ENCODE results near the gene AP5S1. TPM values are rescaled to one million over a fixed set of nuclear protein-coding genes. Genes with fewer than 3 reads are reported as not detected.

Gene AP5S1
- polyA plus RNA-seq, 1 donor from 2014 or later, result 11.3 TPM

GRCh38 chr20:3875378-3875974 lies 55.1 kb downstream of the AP5S1 start:
- H3K4me2 ChIP-seq (ENCODE audit: low read length), result no peak overlapping the region
- H3K4me3 ChIP-seq (ENCODE audit: low read length), result no peak overlapping the region
- no peak overlapping the region for H2AFZ ChIP-seq (ENCODE audit: low read depth, low read length)
- no peaks in the 10 kb centered on the region for H3K36me3 ChIP-seq (ENCODE audit: insufficient read depth, low read length)
- H4K20me1 ChIP-seq (ENCODE audit: insufficient read depth), result no peaks in the 10 kb centered on the region
- no peak overlapping the region for H3K9ac ChIP-seq (ENCODE audit: low read length)
- no peaks in the 10 kb centered on the region for H3K27me3 ChIP-seq (ENCODE audit: insufficient read depth, low read depth, low read length)
- H3F3A ChIP-seq (ENCODE audit: insufficient read depth, low read length, poor library complexity, severe bottlenecking), result no peaks in the 10 kb centered on the region
- no peaks in the 10 kb centered on the region for H3K9me3 ChIP-seq (ENCODE audit: low read length)
- no peak for TF ChIP-seq EZH2 (IDR thresholded peaks at IDR 0.05; ENCODE audit: borderline replicate concordance, insufficient read depth, low read length, poor library complexity, severe bottlenecking)
- H3K27ac ChIP-seq (ENCODE audit: low read length), result no peak overlapping the region
- no peaks in the 10 kb centered on the region for H3K79me2 ChIP-seq (replicated peaks; ENCODE audit: insufficient read depth, low read length)
- H3K9me2 ChIP-seq (ENCODE audit: insufficient read depth, low read length), result no peaks in the 10 kb centered on the region

- no peak overlapping the region for H3K4me2 ChIP-seq (ENCODE audit: low read length)
These were observed 55.7 kb downstream of the AP5S1 start for GRCh38 chr20:3876000-3876399.

More at GRCh38 chr20:3876000-3876399, 55.7 kb downstream of the AP5S1 start:
- Histone ChIP-seq H3K4me3 (ENCODE audit: low read length) (no peak overlapping the region), H3K9me3 (ENCODE audit: low read length) (no peaks in the 10 kb centered on the region), H3K79me2 (replicated peaks; ENCODE audit: insufficient read depth, low read length) (no peaks in the 10 kb centered on the region), H3K9me2 (ENCODE audit: insufficient read depth, low read length) (no peaks in the 10 kb centered on the region), H2AFZ (ENCODE audit: low read depth, low read length) (no peak overlapping the region), H3K36me3 (ENCODE audit: insufficient read depth, low read length) (no peaks in the 10 kb centered on the region), H3K27me3 (ENCODE audit: insufficient read depth, low read depth, low read length) (no peaks in the 10 kb centered on the region), H3K27ac (ENCODE audit: low read length) (no peak overlapping the region), H3F3A (ENCODE audit: insufficient read depth, low read length, poor library complexity, severe bottlenecking) (no peaks in the 10 kb centered on the region), H3K9ac (ENCODE audit: low read length) (no peak overlapping the region), H4K20me1 (ENCODE audit: insufficient read depth) (no peaks in the 10 kb centered on the region)
- no peak for TF ChIP-seq TAF1 (IDR thresholded peaks at IDR 0.05; ENCODE audit: low read depth)
- no peak for TF ChIP-seq CTCF (IDR thresholded peaks at IDR 0.05; ENCODE audit: poor library complexity, severe bottlenecking)
- no peak for TF ChIP-seq POLR2AphosphoS5 (IDR thresholded peaks at IDR 0.05)
- TF ChIP-seq RAD21 (conservative IDR thresholded peaks at IDR 0.05), result no peak
- TF ChIP-seq EZH2 (IDR thresholded peaks at IDR 0.05; ENCODE audit: borderline replicate concordance, insufficient read depth, low read length, poor library complexity, severe bottlenecking), result no peak
- no peak for TF ChIP-seq MXI1 (conservative IDR thresholded peaks at IDR 0.05; ENCODE audit: poor library complexity, severe bottlenecking)
- TF ChIP-seq EP300 (conservative IDR thresholded peaks at IDR 0.05; ENCODE audit: poor library complexity, severe bottlenecking), result no peak
- no peak for TF ChIP-seq SMC3 (conservative IDR thresholded peaks at IDR 0.05; ENCODE audit: poor library complexity)
- no peak for TF ChIP-seq REST (IDR thresholded peaks at IDR 0.05; ENCODE audit: borderline replicate concordance)
